ENCODE measurements around the gene KCMF1. TPM values are rescaled to one million over a fixed set of nuclear protein-coding genes. Genes with fewer than 3 reads are reported as not detected.

KCMF1 gene
- polyA plus RNA-seq, 2 of the 4 experiments (the other 2 are of a cell fraction), result 77.8 to 221 TPM

- no peak for TF ChIP-seq CHD2 (IDR thresholded peaks at IDR 0.05; ENCODE audit: low read length, partially characterized antibody)
- TF ChIP-seq ZSCAN20 (CRISPR knock-in tag; IDR thresholded peaks at IDR 0.05), result no peak
- no peak for TF ChIP-seq FOSB (CRISPR knock-in tag; IDR thresholded peaks at IDR 0.05)
- TF ChIP-seq SREBF2 (IDR thresholded peaks at IDR 0.05), result no peak
- TF ChIP-seq NFE2L2 (conservative IDR thresholded peaks at IDR 0.05; ENCODE audit: low read length), result no peak
- TF ChIP-seq ZC3H11A (IDR thresholded peaks at IDR 0.05), result no peak
- no peak for TF ChIP-seq MAFK (IDR thresholded peaks at IDR 0.05; ENCODE audit: partially characterized antibody)
- peak; percentile 79 for TF ChIP-seq RFX5 (IDR thresholded peaks at IDR 0.05)
- 0 out of 5 replicates have a peak, but pooled peaks of 1 of the 2 experiments have one; percentile 46 for TF ChIP-seq JUN (IDR thresholded peaks at IDR 0.05)
- no peak for TF ChIP-seq RAD21 (conservative IDR thresholded peaks at IDR 0.05 in 1 of 2, IDR thresholded peaks at IDR 0.05 in 1 of 2)
- no peak for TF ChIP-seq FOXS1 (CRISPR knock-in tag; IDR thresholded peaks at IDR 0.05)
- no peak for TF ChIP-seq ELK1 (IDR thresholded peaks at IDR 0.05; ENCODE audit: low read depth, low read length)
- no peak for TF ChIP-seq USF2 (IDR thresholded peaks at IDR 0.05)
- TF ChIP-seq CEBPB (IDR thresholded peaks at IDR 0.05), result no peak
- TF ChIP-seq CHD4 (IDR thresholded peaks at IDR 0.05; ENCODE audit: borderline replicate concordance), result no peak
- no peak for TF ChIP-seq ZFP36 (IDR thresholded peaks at IDR 0.05; ENCODE audit: borderline replicate concordance, partially characterized antibody)
- no peak for TF ChIP-seq REST (IDR thresholded peaks at IDR 0.05)
- TF ChIP-seq JUNB (IDR thresholded peaks at IDR 0.05), result no peak
- TF ChIP-seq BCL3 (IDR thresholded peaks at IDR 0.05), result 0 out of 3 replicates have a peak, but pooled peaks have one; percentile 24
- no peak for TF ChIP-seq MAZ (IDR thresholded peaks at IDR 0.05; ENCODE audit: borderline replicate concordance, low read depth, low read length)
- TF ChIP-seq KDM1A (IDR thresholded peaks at IDR 0.05; ENCODE audit: low read depth), result no peak
Observed at GRCh38 chr2:84924173-84925106, 46.5 kb upstream of the KCMF1 start (continued).
